Measurements from ENCODE around the gene JPH4.

JPH4 gene

DNA sequence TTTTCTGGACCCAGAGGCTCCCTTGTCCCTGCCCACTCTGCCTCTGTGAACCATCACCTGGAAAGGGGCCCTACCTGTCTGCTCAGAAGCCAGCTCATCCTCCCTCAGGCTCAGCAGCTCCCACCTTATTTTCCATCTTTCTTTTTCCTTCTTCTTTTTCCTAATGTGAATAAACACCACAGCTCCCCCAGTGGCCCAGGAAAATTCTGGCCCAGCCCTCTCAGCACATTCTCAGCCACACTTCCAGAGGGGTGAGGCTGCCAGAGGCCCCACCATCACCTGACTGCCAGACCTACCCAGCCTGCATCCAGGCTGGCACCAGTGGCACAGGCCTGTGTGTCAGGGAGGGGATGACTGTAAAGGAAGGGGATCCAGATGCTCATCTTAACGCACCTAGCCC is 50.0 kb downstream of the JPH4 start:
- ChIA-PET POLR2A (no interaction called here), CTCF (interaction anchor here (0.9 to 3.6 kb wide), 6 partner anchors 11 to 49 kb away, joined by 3 to 20 read pairs (median 4); no protein-coding TSS in a partner anchor)
- TF ChIP-seq, protein P1, sequence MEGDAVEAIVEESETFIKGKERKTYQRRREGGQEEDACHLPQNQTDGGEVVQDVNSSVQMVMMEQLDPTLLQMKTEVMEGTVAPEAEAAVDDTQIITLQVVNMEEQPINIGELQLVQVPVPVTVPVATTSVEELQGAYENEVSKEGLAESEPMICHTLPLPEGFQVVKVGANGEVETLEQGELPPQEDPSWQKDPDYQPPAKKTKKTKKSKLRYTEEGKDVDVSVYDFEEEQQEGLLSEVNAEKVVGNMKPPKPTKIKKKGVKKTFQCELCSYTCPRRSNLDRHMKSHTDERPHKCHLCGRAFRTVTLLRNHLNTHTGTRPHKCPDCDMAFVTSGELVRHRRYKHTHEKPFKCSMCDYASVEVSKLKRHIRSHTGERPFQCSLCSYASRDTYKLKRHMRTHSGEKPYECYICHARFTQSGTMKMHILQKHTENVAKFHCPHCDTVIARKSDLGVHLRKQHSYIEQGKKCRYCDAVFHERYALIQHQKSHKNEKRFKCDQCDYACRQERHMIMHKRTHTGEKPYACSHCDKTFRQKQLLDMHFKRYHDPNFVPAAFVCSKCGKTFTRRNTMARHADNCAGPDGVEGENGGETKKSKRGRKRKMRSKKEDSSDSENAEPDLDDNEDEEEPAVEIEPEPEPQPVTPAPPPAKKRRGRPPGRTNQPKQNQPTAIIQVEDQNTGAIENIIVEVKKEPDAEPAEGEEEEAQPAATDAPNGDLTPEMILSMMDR (IDR thresholded peaks at IDR 0.05; ENCODE audit: control extremely low read depth, extremely low read depth, low read depth, missing control alignments) = no peak
- DNase-seq (ENCODE audit: extremely low spot score) = no peak

GRCh38 chr14:23525611-23526010 is 53.0 kb downstream of the JPH4 start:
- DNase-seq (ENCODE audit: extremely low spot score) = no peak
- TF ChIP-seq, protein P1 (IDR thresholded peaks at IDR 0.05; ENCODE audit: control extremely low read depth, extremely low read depth, low read depth, missing control alignments) = no peak
- ChIA-PET POLR2A (no interaction called here), CTCF (interaction anchor here (0.7 to 1.9 kb wide), 5 partner anchors 8 to 35 kb away, joined by 3 to 5 read pairs (median 4); no protein-coding TSS in a partner anchor)

DNA sequence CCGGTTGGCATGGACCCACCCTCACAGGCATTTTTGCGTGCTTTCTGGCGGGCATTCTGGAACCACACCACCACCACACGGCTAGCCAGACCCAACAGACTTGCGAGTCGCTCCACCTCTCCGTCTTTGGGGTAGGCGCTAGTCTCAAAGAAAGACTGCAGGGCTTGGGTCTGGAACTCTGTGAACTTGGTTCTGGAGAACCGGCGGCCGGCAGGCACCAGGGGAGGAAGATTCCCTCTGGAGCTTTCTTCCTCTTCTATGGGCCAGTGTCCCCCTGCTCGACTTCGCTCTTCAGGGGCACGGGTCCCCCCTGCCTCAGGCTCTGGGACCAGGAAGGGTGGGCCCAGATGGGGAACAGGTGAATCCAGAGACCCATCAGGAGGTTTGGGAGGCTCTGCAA is 53.6 kb downstream of the JPH4 start:
- ChIA-PET CTCF (interaction anchor here (1.3 to 1.9 kb wide), 4 partner anchors 9 to 35 kb away, joined by 3 to 5 read pairs (median 4); no protein-coding TSS in a partner anchor), POLR2A (no interaction called here)
- no peak for DNase-seq (ENCODE audit: extremely low spot score)
- TF ChIP-seq, protein P1 (IDR thresholded peaks at IDR 0.05; ENCODE audit: control extremely low read depth, extremely low read depth, low read depth, missing control alignments) = no peak

DNA sequence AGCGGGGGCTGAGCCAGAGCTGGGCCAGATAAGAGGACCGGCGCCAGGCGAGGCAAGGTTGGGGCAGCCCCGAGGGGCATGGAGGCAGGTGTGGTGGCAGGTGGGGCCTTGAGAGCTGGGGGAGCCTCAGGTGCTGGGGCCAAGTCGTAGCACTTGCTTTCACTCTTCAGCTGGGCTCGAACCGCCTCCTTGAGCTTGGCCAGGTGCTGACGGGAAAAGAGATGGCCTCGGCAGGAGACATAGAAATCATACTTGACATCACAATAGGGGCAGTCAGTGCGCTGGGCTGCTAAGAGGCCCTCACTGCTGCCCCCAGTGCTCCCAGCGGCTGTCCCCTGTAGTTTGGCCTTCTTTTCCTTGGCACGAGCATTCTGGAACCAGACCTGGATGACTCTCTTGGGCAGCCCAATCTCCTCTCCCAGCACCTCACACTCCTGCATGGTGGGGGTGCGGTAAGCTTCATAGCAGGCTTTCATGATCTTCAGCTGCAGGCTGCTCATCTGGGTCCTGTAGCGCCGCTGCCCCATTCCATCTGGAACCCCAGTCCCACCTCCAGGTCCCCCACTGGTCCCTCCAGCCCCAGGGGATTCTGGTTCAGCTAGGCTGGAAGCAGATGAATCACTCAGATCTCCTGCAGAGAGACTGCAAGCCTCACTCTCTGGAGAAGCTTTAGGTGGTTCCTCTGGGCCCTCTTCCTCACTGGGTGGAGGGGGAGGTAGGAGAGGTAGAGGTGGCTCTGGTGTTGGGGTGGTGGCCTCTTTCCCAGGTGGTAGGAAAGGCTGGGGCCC is 55.2 kb downstream of the JPH4 start:
- ChIA-PET POLR2A (no interaction called here), CTCF (interaction anchor here (1.3 to 1.6 kb wide), 2 partner anchors 15 to 17 kb away, joined by 4 read pairs; no protein-coding TSS in a partner anchor)
- TF ChIP-seq, protein P1 (IDR thresholded peaks at IDR 0.05; ENCODE audit: control extremely low read depth, extremely low read depth, low read depth, missing control alignments) = no peak
- no peak for DNase-seq (ENCODE audit: extremely low spot score)

GRCh38 chr14:23522643-23523198 is 55.9 kb downstream of the JPH4 start:
- ChIA-PET POLR2A (no interaction called here), CTCF (interaction anchor here (1.0 to 1.6 kb wide), 4 partner anchors 15 to 48 kb away, joined by 3 to 5 read pairs (median 4); no protein-coding TSS in a partner anchor)
- TF ChIP-seq, protein P1 (IDR thresholded peaks at IDR 0.05; ENCODE audit: control extremely low read depth, extremely low read depth, low read depth, missing control alignments) = no peak
- DNase-seq (ENCODE audit: extremely low spot score) = no peak

DNA sequence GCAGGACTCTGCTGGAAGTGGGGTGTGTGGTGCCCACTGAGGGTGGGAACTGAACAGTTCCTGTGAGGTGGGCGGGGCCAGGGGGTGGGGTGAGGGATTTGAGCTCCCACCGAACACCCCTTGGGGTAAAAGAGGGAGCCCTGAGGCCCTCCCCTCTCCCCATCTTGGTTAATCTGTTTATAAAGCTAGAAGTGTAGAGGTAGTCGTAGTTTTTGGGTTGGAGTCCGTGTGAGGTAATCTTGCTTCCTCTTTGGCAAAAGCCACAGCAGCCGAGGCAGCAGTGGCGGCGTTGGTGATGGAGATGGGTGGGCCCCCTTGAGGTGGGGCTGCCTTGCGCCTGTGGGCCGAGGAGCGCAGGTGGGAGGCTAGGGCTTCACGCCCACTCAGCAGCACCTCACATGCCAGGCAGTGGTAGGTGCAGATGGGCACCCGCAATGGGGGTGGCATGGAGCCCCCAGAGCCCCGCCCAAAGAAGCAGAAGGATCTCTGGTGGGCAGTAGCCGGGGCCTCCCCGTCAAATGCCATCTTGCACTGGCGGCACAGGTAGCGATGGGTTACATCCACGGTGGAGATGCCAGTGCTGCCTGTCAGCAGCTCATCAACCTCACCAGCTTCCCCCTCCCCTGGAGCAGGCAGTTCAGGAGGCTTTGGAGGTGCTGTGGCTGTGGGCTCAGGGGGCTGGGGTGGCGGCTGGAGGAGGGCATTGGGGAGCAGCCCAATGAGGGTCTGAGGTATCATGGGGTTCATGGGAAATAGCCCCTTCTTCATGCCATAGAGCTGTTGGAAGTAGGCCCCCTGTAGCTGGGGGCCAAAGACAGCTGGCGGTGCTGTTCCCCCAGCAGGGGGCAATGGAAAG is 56.6 kb downstream of the JPH4 start:
- CTCF ChIA-PET = interaction anchor here (1.0 to 1.6 kb wide), 4 partner anchors 16 to 48 kb away, joined by 3 to 5 read pairs (median 4); no protein-coding TSS in a partner anchor
- TF ChIP-seq, protein P1 (IDR thresholded peaks at IDR 0.05; ENCODE audit: control extremely low read depth, extremely low read depth, low read depth, missing control alignments) = no peak
- DNase-seq (ENCODE audit: extremely low spot score) = no peak
- POLR2A ChIA-PET = interaction anchor here (0.7 kb wide), 1 partner anchor 48 kb away, joined by 3 read pairs; no protein-coding TSS in a partner anchor

Data from GM10248 (cell line).